ENCODE measurements around the gene TEPSIN.

Gene TEPSIN

GRCh38 chr17:81235822-81236740 lies 2.8 kb downstream of the TEPSIN start:
- no peak for DNase-seq
- Histone ChIP-seq H3K4me1 (peaks cover 0 to 41% (median 33%) of the 10 kb centered on the region in 4 donors), H3K27ac (no peak overlapping the region), H3K4me3 (no peak overlapping the region), H3K27me3 (no peaks in the 10 kb centered on the region), H3K36me3 (peaks cover 7 to 47% (median 30%) of the 10 kb centered on the region in 3 donors), H3K9me3 (no peaks in the 10 kb centered on the region)
- intact Hi-C loops (cut with DNase I; ENCODE audit: low total_unique reads), result loop anchor here (10.0 kb wide), 1 partner anchor 241 kb away; the partner anchor contains the start of gene CHMP6
- TF ChIP-seq CTCF (IDR thresholded peaks at IDR 0.05), result no peak

GRCh38 chr17:81234940-81235821 lies 3.7 kb downstream of the TEPSIN start:
- no peak for TF ChIP-seq CTCF (IDR thresholded peaks at IDR 0.05)
- intact Hi-C loops (cut with DNase I; ENCODE audit: low total_unique reads), result loop anchor here (10.0 kb wide), 1 partner anchor 240 kb away; the partner anchor contains the start of gene CHMP6
- Histone ChIP-seq H3K36me3 (peaks cover 9 to 54% (median 39%) of the 10 kb centered on the region in 3 donors), H3K9me3 (no peaks in the 10 kb centered on the region), H3K27me3 (no peaks in the 10 kb centered on the region), H3K27ac (no peak overlapping the region), H3K4me1 (peaks cover 0 to 32% (median 28%) of the 10 kb centered on the region in 4 donors), H3K4me3 (no peak overlapping the region)
- no peak for DNase-seq

- H3K4me1 ChIP-seq, result peaks cover 0 to 25% (median 23%) of the 10 kb centered on the region in 4 donors
- no peak for TF ChIP-seq CTCF (IDR thresholded peaks at IDR 0.05)
- H3K36me3 ChIP-seq, result peaks cover 15 to 61% (median 46%) of the 10 kb centered on the region in 3 donors
- no peak for DNase-seq
- H3K9me3 ChIP-seq, result no peaks in the 10 kb centered on the region
- no peak overlapping the region for H3K27ac ChIP-seq
- no peaks in the 10 kb centered on the region for H3K27me3 ChIP-seq
- intact Hi-C loops (cut with DNase I; ENCODE audit: low total_unique reads), result loop anchor here (10.0 kb wide), 1 partner anchor 240 kb away; the partner anchor contains the start of gene CHMP6
- no peak overlapping the region for H3K4me3 ChIP-seq
Measured at GRCh38 chr17:81234506-81234855, 4.4 kb downstream of the TEPSIN start.

- H3K27ac ChIP-seq, result no peak overlapping the region
- no peaks in the 10 kb centered on the region for H3K27me3 ChIP-seq
- H3K36me3 ChIP-seq, result peaks cover 17 to 66% (median 51%) of the 10 kb centered on the region in 3 donors
- H3K4me3 ChIP-seq, result no peak overlapping the region
- H3K4me1 ChIP-seq, result peaks cover 0 to 25% (median 22%) of the 10 kb centered on the region in 4 donors
- TF ChIP-seq CTCF (IDR thresholded peaks at IDR 0.05), result no peak
- no peaks in the 10 kb centered on the region for H3K9me3 ChIP-seq
- DNase-seq, result no peak
- intact Hi-C loops (cut with DNase I; ENCODE audit: low total_unique reads), result loop anchor here (10.0 kb wide), 1 partner anchor 239 kb away; the partner anchor contains the start of gene CHMP6
Measured at GRCh38 chr17:81233811-81234505, 4.9 kb downstream of the TEPSIN start.

- no peak for TF ChIP-seq CTCF (IDR thresholded peaks at IDR 0.05)
- no peaks in the 10 kb centered on the region for H3K27me3 ChIP-seq
- H3K36me3 ChIP-seq, result peaks cover 17 to 73% (median 56%) of the 10 kb centered on the region in 3 donors
- no peak for DNase-seq
- peaks cover 0 to 25% (median 21%) of the 10 kb centered on the region in 4 donors for H3K4me1 ChIP-seq
- intact Hi-C loops (cut with DNase I; ENCODE audit: low total_unique reads), result loop anchor here (10.0 kb wide), 1 partner anchor 239 kb away; the partner anchor contains the start of gene CHMP6
- no peak overlapping the region for H3K4me3 ChIP-seq
- no peaks in the 10 kb centered on the region for H3K9me3 ChIP-seq
- H3K27ac ChIP-seq, result no peak overlapping the region
Measured at GRCh38 chr17:81233316-81233715, 5.5 kb downstream of the TEPSIN start.

Data from tibial artery (tissue), 4 donors.